B cell (primary cell): ENCODE data around the gene TOP2A.

Experiments
- CTCF ChIP-seq: fragments of 200-600 bp; IDR thresholded peaks from one replicate; pipeline ENCODE4 v1.8.0; 2022; ENCODE audit warnings: antibody characterized with exemption, mild to moderate bottlenecking
- EZH2 ChIP-seq: IDR thresholded peaks from 2 replicates; pipeline ENCODE4 v1.6.1; 2012; ENCODE audit warnings: borderline replicate concordance, low read depth, mild to moderate bottlenecking, moderate library complexity, low read length; ENCODE audit not compliant: insufficient read depth, poor library complexity, severe bottlenecking

GRCh38 chr17:40436636-40437035 lies 18.9 kb upstream of the TOP2A start:
- TF ChIP-seq CTCF (no peak), EZH2 (no peak)
